Measurements from ENCODE around the gene RPL37. TPM values are rescaled to one million over a fixed set of nuclear protein-coding genes. Genes with fewer than 3 reads are reported as not detected.
"Not testable (repeated sequence)": the region's sequence is repeated elsewhere in the genome, so short reads cannot be mapped to it uniquely, and the experiment has no call there.

RPL37 gene
- total and polyA plus RNA-seq, 4 donors: 40.5 to 1,326 (median 722) TPM

DNA sequence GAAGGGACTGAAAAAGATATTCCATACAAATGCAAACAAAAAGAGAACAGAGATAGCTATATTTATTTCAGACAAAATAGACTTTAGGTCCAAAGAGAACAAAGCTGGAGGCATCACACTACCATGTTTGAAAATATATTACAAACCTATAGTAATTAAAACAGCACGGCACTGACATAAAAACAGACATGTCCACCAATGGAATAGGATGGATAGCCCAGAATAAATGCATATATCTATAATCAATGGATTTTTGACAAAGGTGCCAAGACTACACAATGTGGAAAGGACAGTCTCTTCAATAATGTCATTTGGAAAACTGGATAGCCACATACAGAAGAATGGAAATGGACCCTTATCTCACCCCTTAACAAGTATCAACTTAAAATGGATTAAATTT lies 47.0 kb downstream of the RPL37 start:
- no peaks in the 10 kb centered on the region for H3K9me3 ChIP-seq (ENCODE audit: control insufficient read depth in 4 of 4, low read length in 3 of 4)
- H3K4me1 ChIP-seq (ENCODE audit: control insufficient read depth in 4 of 4, insufficient read depth in 4 of 4, low read length in 3 of 4): peaks cover 9 to 45% (median 15%) of the 10 kb centered on the region in 4 donors
- H3K4me3 ChIP-seq (ENCODE audit: low read depth in 1 of 3, low read length in 3 of 3): no peak overlapping the region
- no peak for TF ChIP-seq JUND (IDR thresholded peaks at IDR 0.05)
- TF ChIP-seq GABPA (IDR thresholded peaks at IDR 0.05 in 1 of 2, conservative IDR thresholded peaks at IDR 0.05 in 1 of 2): no peak
- TF ChIP-seq FOXA1 (IDR thresholded peaks at IDR 0.05): no peak
- TF ChIP-seq, protein P1, sequence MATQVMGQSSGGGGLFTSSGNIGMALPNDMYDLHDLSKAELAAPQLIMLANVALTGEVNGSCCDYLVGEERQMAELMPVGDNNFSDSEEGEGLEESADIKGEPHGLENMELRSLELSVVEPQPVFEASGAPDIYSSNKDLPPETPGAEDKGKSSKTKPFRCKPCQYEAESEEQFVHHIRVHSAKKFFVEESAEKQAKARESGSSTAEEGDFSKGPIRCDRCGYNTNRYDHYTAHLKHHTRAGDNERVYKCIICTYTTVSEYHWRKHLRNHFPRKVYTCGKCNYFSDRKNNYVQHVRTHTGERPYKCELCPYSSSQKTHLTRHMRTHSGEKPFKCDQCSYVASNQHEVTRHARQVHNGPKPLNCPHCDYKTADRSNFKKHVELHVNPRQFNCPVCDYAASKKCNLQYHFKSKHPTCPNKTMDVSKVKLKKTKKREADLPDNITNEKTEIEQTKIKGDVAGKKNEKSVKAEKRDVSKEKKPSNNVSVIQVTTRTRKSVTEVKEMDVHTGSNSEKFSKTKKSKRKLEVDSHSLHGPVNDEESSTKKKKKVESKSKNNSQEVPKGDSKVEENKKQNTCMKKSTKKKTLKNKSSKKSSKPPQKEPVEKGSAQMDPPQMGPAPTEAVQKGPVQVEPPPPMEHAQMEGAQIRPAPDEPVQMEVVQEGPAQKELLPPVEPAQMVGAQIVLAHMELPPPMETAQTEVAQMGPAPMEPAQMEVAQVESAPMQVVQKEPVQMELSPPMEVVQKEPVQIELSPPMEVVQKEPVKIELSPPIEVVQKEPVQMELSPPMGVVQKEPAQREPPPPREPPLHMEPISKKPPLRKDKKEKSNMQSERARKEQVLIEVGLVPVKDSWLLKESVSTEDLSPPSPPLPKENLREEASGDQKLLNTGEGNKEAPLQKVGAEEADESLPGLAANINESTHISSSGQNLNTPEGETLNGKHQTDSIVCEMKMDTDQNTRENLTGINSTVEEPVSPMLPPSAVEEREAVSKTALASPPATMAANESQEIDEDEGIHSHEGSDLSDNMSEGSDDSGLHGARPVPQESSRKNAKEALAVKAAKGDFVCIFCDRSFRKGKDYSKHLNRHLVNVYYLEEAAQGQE (IDR thresholded peaks at IDR 0.05): no peak
- no peak for TF ChIP-seq SP1 (IDR thresholded peaks at IDR 0.05)
- TF ChIP-seq HNF4A (conservative IDR thresholded peaks at IDR 0.05): no peak
- TF ChIP-seq, protein P2, sequence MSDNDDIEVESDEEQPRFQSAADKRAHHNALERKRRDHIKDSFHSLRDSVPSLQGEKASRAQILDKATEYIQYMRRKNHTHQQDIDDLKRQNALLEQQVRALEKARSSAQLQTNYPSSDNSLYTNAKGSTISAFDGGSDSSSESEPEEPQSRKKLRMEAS (IDR thresholded peaks at IDR 0.05): no peak
- TF ChIP-seq, protein P3, sequence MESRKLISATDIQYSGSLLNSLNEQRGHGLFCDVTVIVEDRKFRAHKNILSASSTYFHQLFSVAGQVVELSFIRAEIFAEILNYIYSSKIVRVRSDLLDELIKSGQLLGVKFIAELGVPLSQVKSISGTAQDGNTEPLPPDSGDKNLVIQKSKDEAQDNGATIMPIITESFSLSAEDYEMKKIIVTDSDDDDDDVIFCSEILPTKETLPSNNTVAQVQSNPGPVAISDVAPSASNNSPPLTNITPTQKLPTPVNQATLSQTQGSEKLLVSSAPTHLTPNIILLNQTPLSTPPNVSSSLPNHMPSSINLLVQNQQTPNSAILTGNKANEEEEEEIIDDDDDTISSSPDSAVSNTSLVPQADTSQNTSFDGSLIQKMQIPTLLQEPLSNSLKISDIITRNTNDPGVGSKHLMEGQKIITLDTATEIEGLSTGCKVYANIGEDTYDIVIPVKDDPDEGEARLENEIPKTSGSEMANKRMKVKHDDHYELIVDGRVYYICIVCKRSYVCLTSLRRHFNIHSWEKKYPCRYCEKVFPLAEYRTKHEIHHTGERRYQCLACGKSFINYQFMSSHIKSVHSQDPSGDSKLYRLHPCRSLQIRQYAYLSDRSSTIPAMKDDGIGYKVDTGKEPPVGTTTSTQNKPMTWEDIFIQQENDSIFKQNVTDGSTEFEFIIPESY (IDR thresholded peaks at IDR 0.05): no peak
- TF ChIP-seq NR2F2 (IDR thresholded peaks at IDR 0.05): no peak
- no peak for TF ChIP-seq HNF4G (IDR thresholded peaks at IDR 0.05)
- no peak for TF ChIP-seq FOXA2 (IDR thresholded peaks at IDR 0.05)
- TF ChIP-seq, protein P4, sequence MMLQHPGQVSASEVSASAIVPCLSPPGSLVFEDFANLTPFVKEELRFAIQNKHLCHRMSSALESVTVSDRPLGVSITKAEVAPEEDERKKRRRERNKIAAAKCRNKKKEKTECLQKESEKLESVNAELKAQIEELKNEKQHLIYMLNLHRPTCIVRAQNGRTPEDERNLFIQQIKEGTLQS (IDR thresholded peaks at IDR 0.05): no peak
- TF ChIP-seq RAD21 (IDR thresholded peaks at IDR 0.05): no peak
- TF ChIP-seq RXRA (IDR thresholded peaks at IDR 0.05): no peak
- no peak for TF ChIP-seq YY1 (IDR thresholded peaks at IDR 0.05)
- no peak for TF ChIP-seq TAF1 (conservative IDR thresholded peaks at IDR 0.05)
- no peak for DNase-seq (ENCODE audit: low spot score)
- WGBS: 100% methylated on average over 1 of the region's 1 CpG
- no peak overlapping the region for H3K27ac ChIP-seq (ENCODE audit: low read depth in 1 of 2, low read length in 2 of 2)
- H3K36me3 ChIP-seq (ENCODE audit: control insufficient read depth in 4 of 4, insufficient read depth in 3 of 4, low read depth in 1 of 4, low read length in 3 of 4): no peaks in the 10 kb centered on the region
- no peak overlapping the region for H3K9ac ChIP-seq (ENCODE audit: low read depth in 1 of 2, low read length in 2 of 2)
- H3K27me3 ChIP-seq (ENCODE audit: control insufficient read depth in 4 of 4, insufficient read depth in 4 of 4, low read length in 3 of 4): no peaks in the 10 kb centered on the region

DNA sequence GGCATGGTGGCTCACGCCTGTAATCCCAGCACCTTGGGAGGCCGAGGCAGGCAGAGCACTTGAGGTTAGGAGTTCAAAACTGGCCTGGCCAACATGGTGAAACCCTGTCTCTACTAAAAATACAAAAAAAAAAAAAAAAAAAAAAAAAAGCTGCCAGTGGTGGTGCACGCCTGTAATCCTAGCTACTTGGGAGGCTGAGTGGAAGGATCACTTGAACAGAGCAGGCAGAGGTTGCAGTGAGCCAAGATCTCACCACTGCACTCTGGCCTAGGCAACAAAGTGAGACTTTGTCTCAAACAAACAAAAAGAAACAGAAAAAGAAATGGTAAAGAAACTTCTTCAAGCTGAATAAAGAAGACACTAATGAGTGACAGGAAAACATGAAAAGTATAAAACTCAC lies 48.4 kb downstream of the RPL37 start:
- not testable (repeated sequence) for DNase-seq (ENCODE audit: low spot score); H3K9me3 ChIP-seq (ENCODE audit: control insufficient read depth in 4 of 4, low read length in 3 of 4); H3K27me3 ChIP-seq (ENCODE audit: control insufficient read depth in 4 of 4, insufficient read depth in 4 of 4, low read length in 3 of 4); H3K36me3 ChIP-seq (ENCODE audit: control insufficient read depth in 4 of 4, insufficient read depth in 3 of 4, low read depth in 1 of 4, low read length in 3 of 4); H3K27ac ChIP-seq (ENCODE audit: low read depth in 1 of 2, low read length in 2 of 2); H3K9ac ChIP-seq (ENCODE audit: low read depth in 1 of 2, low read length in 2 of 2); H3K4me3 ChIP-seq (ENCODE audit: low read depth in 1 of 3, low read length in 3 of 3)
- peaks cover 3 to 46% (median 14%) of the 10 kb centered on the region in 4 donors for H3K4me1 ChIP-seq (ENCODE audit: control insufficient read depth in 4 of 4, insufficient read depth in 4 of 4, low read length in 3 of 4)
- 97% methylated on average over 3 of the region's 3 CpGs for WGBS

Data from liver (tissue), 9 donors.